A673 (cell line): Measurements from ENCODE around the gene HAUS7. TPM values are rescaled to one million over a fixed set of nuclear protein-coding genes. Genes with fewer than 3 reads are reported as not detected.

Experiments used
- BruUV-seq: library from RNA; stranded (reverse); fragments of 400-500 nt; replicated peaks from 2 replicates; lab custom pipeline; 2021; lab: Mats Ljungman, UMichigan
- CTCF ChIA-PET: fragments of 300-600 bp; sonication (Branson Sonifier 250); formaldehyde crosslinking; loops from one replicate; lab custom pipeline; 2022; ENCODE audit warnings: antibody characterized with exemption; lab: Charles Lee
- POLR2A ChIA-PET: fragments of 300-600 bp; sonication (Branson Sonifier 250); formaldehyde crosslinking; loops from one replicate; lab custom pipeline; 2022; ENCODE audit warnings: antibody characterized with exemption; ENCODE audit not compliant: low non-redundant PET; lab: Charles Lee
- DNase-seq: peaks from one replicate; pipeline ENCODE4 v3.0.0-alpha.2; 2015; ENCODE audit warnings: low spot score
- H3K27ac ChIP-seq: fragments of 200-600 bp; sonication (generic); 2 replicates; pipeline ENCODE4 v1.5.1; 2016; ENCODE audit warnings: mixed run types, low read depth, mild to moderate bottlenecking, mixed read lengths, antibody characterized with exemption, low read length; ENCODE audit not compliant: poor library complexity, severe bottlenecking
- H3K27me3 ChIP-seq: fragments of 200-600 bp; sonication (generic); replicated peaks from 2 replicates; pipeline ENCODE4 v1.6.1; 2017; ENCODE audit warnings: mixed run types, low read depth, mild to moderate bottlenecking, mixed read lengths, antibody characterized with exemption, low read length; ENCODE audit not compliant: insufficient read depth, poor library complexity
- H3K36me3 ChIP-seq: fragments of 200-600 bp; sonication (generic); 2 replicates; pipeline ENCODE4 v1.6.1; 2016; ENCODE audit warnings: mixed run types, mild to moderate bottlenecking, mixed read lengths, antibody characterized with exemption, low read length; ENCODE audit not compliant: insufficient read depth, poor library complexity, severe bottlenecking
- H3K4me1 ChIP-seq: fragments of 200-600 bp; sonication (generic); 2 replicates; pipeline ENCODE4 v1.6.1; 2017; ENCODE audit warnings: mixed run types, mild to moderate bottlenecking, mixed read lengths, antibody characterized with exemption, low read length; ENCODE audit not compliant: insufficient read depth, poor library complexity, severe bottlenecking
- H3K4me3 ChIP-seq: fragments of 200-600 bp; sonication (generic); 2 replicates; pipeline ENCODE4 v1.5.1; 2016; ENCODE audit warnings: low read depth, mixed run types, mild to moderate bottlenecking, mixed read lengths, low read length; ENCODE audit not compliant: poor library complexity, severe bottlenecking
- H3K9me3 ChIP-seq: fragments of 200-600 bp; sonication (generic); 2 replicates; pipeline ENCODE4 v1.6.1; 2016; ENCODE audit warnings: mixed run types, low read depth, mild to moderate bottlenecking, mixed read lengths, antibody characterized with exemption, low read length; ENCODE audit not compliant: poor library complexity, severe bottlenecking
- EZH2 ChIP-seq: fragments of 200-600 bp; sonication (generic); IDR thresholded peaks from 2 replicates; pipeline ENCODE4 v1.6.1; 2017; ENCODE audit warnings: borderline replicate concordance, low read depth, mild to moderate bottlenecking, mixed read lengths, antibody characterized with exemption, low read length; ENCODE audit not compliant: poor library complexity, severe bottlenecking
- intact Hi-C: fragments of 100-400 bp; cut with micrococcal nuclease; formaldehyde crosslinking; loops from one replicate; pipeline ENCODE4 v1.10.0; 2022; ENCODE audit not compliant: unreplicated experiment
- total RNA-seq: library from RNA; stranded (reverse); gene quantifications from 2 replicates; pipeline ENCODE4 v1.2.3, GENCODE V29; 2021
- TF ChIP-seq, protein P1 (sequence below): fragments of 300-800, 200-600 bp; sonication (generic); conservative IDR thresholded peaks from 2 replicates; pipeline ENCODE4 v1.5.1; 2017; ENCODE audit warnings: low read depth, mild to moderate bottlenecking, antibody characterized with exemption, low read length, moderate library complexity, mixed read lengths

The HAUS7 gene
- total RNA-seq, 1 experiment from 2014 or later, result 75.3 TPM

DNA sequence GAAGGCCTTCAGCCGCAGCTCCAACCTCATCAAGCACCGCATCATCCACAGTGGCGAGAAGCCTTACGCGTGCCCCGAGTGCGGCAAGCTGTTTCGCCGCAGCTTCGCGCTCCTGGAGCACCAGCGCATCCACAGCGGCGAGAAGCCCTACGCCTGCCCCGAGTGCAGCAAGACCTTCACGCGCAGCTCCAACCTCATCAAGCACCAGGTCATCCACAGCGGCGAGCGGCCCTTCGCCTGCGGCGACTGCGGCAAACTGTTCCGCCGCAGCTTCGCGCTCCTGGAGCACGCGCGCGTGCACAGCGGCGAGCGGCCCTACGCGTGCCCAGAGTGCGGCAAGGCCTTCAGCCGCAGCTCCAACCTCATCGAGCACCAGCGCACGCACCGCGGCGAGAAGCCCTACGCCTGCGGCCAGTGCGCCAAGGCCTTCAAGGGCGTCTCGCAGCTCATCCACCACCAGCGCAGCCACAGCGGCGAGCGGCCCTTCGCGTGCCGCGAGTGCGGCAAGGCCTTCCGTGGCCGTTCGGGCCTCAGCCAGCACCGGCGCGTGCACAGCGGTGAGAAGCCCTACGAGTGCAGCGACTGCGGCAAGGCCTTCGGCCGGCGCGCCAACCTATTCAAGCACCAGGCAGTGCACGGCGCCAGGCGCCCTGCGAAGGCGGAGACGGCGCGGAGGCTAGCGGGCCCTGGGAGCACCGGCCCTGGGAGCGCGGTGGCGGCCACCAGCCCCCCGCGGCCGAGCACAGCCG is 49.4 kb downstream of the HAUS7 start:
- Histone ChIP-seq H3K36me3 (no peaks in the 10 kb centered on the region), H3K9me3 (no peaks in the 10 kb centered on the region)

DNA sequence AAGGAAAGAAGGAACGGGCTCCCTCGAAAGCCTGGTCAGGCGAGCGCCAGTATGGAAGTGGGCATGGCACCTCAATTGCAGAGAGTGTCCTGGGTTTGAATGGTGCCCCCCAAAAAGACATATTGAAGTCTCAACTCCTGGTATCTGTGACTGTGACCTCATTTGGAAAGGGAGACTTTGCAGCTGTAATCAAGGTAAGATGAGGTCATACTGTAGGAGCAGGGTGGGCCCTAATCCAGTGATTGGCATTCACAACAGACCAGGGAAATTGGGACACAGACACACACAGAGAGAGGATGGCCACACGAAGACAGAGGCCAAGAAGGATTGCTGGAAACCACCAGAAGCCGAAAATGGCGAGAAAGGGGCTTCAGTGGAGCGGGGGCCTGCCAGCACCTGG is 52.7 kb downstream of the HAUS7 start:
- Histone ChIP-seq H3K27me3 (no peaks in the 10 kb centered on the region), H3K4me1 (no peaks in the 10 kb centered on the region), H3K9me3 (no peaks in the 10 kb centered on the region), H3K4me3 (no peak overlapping the region), H3K27ac (no peak overlapping the region), H3K36me3 (no peaks in the 10 kb centered on the region)
- ChIA-PET POLR2A (no interaction called here), CTCF (no interaction called here)
- no peak for DNase-seq
- TF ChIP-seq, protein P1, sequence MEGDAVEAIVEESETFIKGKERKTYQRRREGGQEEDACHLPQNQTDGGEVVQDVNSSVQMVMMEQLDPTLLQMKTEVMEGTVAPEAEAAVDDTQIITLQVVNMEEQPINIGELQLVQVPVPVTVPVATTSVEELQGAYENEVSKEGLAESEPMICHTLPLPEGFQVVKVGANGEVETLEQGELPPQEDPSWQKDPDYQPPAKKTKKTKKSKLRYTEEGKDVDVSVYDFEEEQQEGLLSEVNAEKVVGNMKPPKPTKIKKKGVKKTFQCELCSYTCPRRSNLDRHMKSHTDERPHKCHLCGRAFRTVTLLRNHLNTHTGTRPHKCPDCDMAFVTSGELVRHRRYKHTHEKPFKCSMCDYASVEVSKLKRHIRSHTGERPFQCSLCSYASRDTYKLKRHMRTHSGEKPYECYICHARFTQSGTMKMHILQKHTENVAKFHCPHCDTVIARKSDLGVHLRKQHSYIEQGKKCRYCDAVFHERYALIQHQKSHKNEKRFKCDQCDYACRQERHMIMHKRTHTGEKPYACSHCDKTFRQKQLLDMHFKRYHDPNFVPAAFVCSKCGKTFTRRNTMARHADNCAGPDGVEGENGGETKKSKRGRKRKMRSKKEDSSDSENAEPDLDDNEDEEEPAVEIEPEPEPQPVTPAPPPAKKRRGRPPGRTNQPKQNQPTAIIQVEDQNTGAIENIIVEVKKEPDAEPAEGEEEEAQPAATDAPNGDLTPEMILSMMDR, result no peak
- TF ChIP-seq EZH2, result no peak
- no TSS peak for BruUV-seq
- intact Hi-C loops, result no loop called here

More for the DNA sequence above, 49.4 kb downstream of the HAUS7 start:
- Histone ChIP-seq H3K4me1 (no peaks in the 10 kb centered on the region), H3K27me3 (no peaks in the 10 kb centered on the region), H3K27ac (no peak overlapping the region), H3K4me3 (no peak overlapping the region)
- TF ChIP-seq, protein P1, result no peak
- TF ChIP-seq EZH2, result no peak
- ChIA-PET CTCF (no interaction called here), POLR2A (no interaction called here)
- BruUV-seq, result no TSS peak
- intact Hi-C loops, result no loop called here
- no peak for DNase-seq

DNA sequence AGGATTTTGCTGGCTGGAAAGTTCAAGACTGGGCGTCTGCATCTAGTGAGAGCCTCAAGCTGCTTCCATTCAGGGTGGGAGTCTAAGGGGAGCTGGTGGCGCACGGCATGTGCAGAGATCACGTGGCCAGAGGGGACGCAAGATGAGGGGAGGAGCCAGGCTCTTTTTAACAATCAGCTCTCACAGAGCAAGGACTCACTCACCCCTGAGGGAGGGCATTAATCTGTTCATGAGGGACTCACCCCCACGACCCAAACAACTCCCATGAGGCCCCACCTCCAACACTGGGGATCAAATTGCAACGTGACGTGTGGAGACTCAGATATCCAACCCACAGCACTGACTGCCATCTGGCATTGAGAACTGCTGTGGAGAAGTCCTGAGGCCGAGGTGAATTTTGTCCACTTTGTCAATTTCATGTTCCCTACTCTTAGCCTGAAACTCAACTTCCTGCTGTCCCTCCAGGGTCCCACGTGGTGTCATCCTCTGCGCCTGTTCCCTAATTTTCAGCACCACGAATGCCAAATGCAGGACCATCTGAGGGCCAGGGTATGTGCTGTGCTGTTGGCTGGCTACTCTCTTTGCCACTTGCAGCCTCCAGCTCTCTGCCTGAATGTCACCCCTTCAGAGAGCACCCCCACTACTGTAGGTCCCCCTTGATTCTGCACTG is 53.5 kb downstream of the HAUS7 start:
- intact Hi-C loops, result no loop called here
- no peaks in the 10 kb centered on the region for H3K9me3 ChIP-seq
- POLR2A ChIA-PET, result no interaction called here
- no peaks in the 10 kb centered on the region for H3K4me1 ChIP-seq
- H3K27ac ChIP-seq, result no peak overlapping the region
- CTCF ChIA-PET, result interaction anchor here (0.6 kb wide), 2 partner anchors 25 to 250 kb away, joined by 5 to 10 read pairs; no protein-coding TSS in a partner anchor
- no peaks in the 10 kb centered on the region for H3K36me3 ChIP-seq
- no peaks in the 10 kb centered on the region for H3K27me3 ChIP-seq
- no peak overlapping the region for H3K4me3 ChIP-seq
- no TSS peak for BruUV-seq
- TF ChIP-seq EZH2, result no peak
- TF ChIP-seq, protein P1, result no peak
- DNase-seq, result no peak
